Left hindlimb (tissue), 1 donor: ENCODE measurements around the gene PRCP.
"Not testable (repeated sequence)": the region's sequence is repeated elsewhere in the genome, so short reads cannot be mapped to it uniquely, and the experiment has no call there.

Experiments used
- DNase-seq: peaks from one replicate; pipeline ENCODE4 v3.0.0-alpha.2; 2018

The PRCP gene

GRCh38 chr11:82867495-82868082, 32.6 kb downstream of the PRCP start:
- peak; percentile 55 for DNase-seq

GRCh38 chr11:82865841-82866240, 34.4 kb downstream of the PRCP start:
- DNase-seq: no peak

GRCh38 chr11:82864268-82864667, 36.0 kb downstream of the PRCP start:
- DNase-seq: no peak

- DNase-seq: no peak
Observed at GRCh38 chr11:82863209-82863608, 37.0 kb downstream of the PRCP start.

- DNase-seq: no peak
Observed at GRCh38 chr11:82862379-82862778, 37.9 kb downstream of the PRCP start.

- no peak for DNase-seq
Observed at GRCh38 chr11:82859750-82860149, 40.5 kb downstream of the PRCP start.

- DNase-seq: no peak
Observed at GRCh38 chr11:82858556-82859091, 41.6 kb downstream of the PRCP start.

GRCh38 chr11:82858133-82858532, 42.1 kb downstream of the PRCP start:
- DNase-seq: no peak

GRCh38 chr11:82857145-82857544, 43.1 kb downstream of the PRCP start:
- no peak for DNase-seq

- DNase-seq: no peak
Observed at GRCh38 chr11:82855616-82856015, 44.6 kb downstream of the PRCP start.

- not testable (repeated sequence) for DNase-seq
Observed at GRCh38 chr11:82854916-82855315, 45.3 kb downstream of the PRCP start.

- DNase-seq: no peak
Observed at GRCh38 chr11:82854242-82854641, 46.0 kb downstream of the PRCP start.

GRCh38 chr11:82848829-82849228, 51.4 kb downstream of the PRCP start:
- no peak for DNase-seq

- DNase-seq: no peak
Observed at GRCh38 chr11:82845356-82846353, 54.6 kb downstream of the PRCP start.

GRCh38 chr11:82843057-82843795, 57.0 kb downstream of the PRCP start:
- DNase-seq: no peak

- DNase-seq: no peak
Observed at GRCh38 chr11:82842019-82842418, 58.2 kb downstream of the PRCP start.

- no peak for DNase-seq
Observed at GRCh38 chr11:82837650-82838049, 62.6 kb downstream of the PRCP start.

GRCh38 chr11:82832983-82833382, 67.2 kb downstream of the PRCP start:
- DNase-seq: no peak

- DNase-seq: no peak
Observed at GRCh38 chr11:82831364-82831763, 68.9 kb downstream of the PRCP start.

- DNase-seq: no peak
Observed at GRCh38 chr11:82830746-82831145, 69.5 kb downstream of the PRCP start.

- DNase-seq: no peak
Observed at GRCh38 chr11:82829101-82829500, 71.1 kb downstream of the PRCP start.

- no peak for DNase-seq
Observed at GRCh38 chr11:82828472-82828871, 71.8 kb downstream of the PRCP start.

GRCh38 chr11:82826526-82826925, 73.7 kb downstream of the PRCP start:
- DNase-seq: no peak
